HepG2 (cell line): ENCODE results near the gene ANKRD29. TPM values are rescaled to one million over a fixed set of nuclear protein-coding genes. Genes with fewer than 3 reads are reported as not detected.

Experiments
- BHLHE40 ChIP-seq: IDR thresholded peaks from 2 replicates; pipeline ENCODE4 v1.6.1; 2011; ENCODE audit warnings: low read length, improper control_type of control experiment
- CENPX ChIP-seq: sonication (generic); formaldehyde crosslinking; IDR thresholded peaks from 2 replicates; pipeline ENCODE4 v1.9.0; 2021; ENCODE audit warnings: mild to moderate bottlenecking, missing genetic modification reagents, moderate library complexity
- EP300 ChIP-seq, 3 experiments: sonication (generic) in 1 of 3; formaldehyde crosslinking in 1 of 3; IDR thresholded peaks; 2 replicates each; pipeline versions ENCODE4 v1.5.1 to v1.6.1; 2011 to 2020; ENCODE audit warnings: low read depth in 2 of 3, low read length in 2 of 3, borderline replicate concordance in 1 of 3, improper control_type of control experiment in 1 of 3, mild to moderate bottlenecking in 1 of 3, missing genetic modification reagents in 1 of 3, moderate library complexity in 1 of 3
- ESRRA ChIP-seq: sonication (generic); formaldehyde crosslinking; IDR thresholded peaks from 2 replicates; pipeline ENCODE4 v1.5.1; 2020; ENCODE audit warnings: mild to moderate bottlenecking, low read depth, missing genetic modification reagents
- FOXO1 ChIP-seq: sonication (generic); formaldehyde crosslinking; IDR thresholded peaks from 2 replicates; pipeline ENCODE4 v1.4.0; 2020; ENCODE audit warnings: missing genetic modification reagents
- HDAC1 ChIP-seq: sonication (generic); formaldehyde crosslinking; IDR thresholded peaks from 2 replicates; pipeline ENCODE4 v1.5.1; 2020; ENCODE audit warnings: mild to moderate bottlenecking, missing genetic modification reagents
- HHEX ChIP-seq: IDR thresholded peaks from 2 replicates; pipeline ENCODE4 v1.6.1; 2016; ENCODE audit warnings: control low read depth
- KLF6 ChIP-seq: IDR thresholded peaks from 2 replicates; pipeline ENCODE4 v1.8.0; 2016; ENCODE audit warnings: missing biosample characterization, missing genetic modification reagents
- KMT2A ChIP-seq: sonication (generic); formaldehyde crosslinking; IDR thresholded peaks from 2 replicates; pipeline ENCODE4 v1.4.0; 2020; ENCODE audit warnings: missing genetic modification reagents
- MEF2D ChIP-seq: sonication (generic); formaldehyde crosslinking; IDR thresholded peaks from 2 replicates; pipeline ENCODE4 v1.5.1; 2020; ENCODE audit warnings: mild to moderate bottlenecking, missing genetic modification reagents
- NR2F1 ChIP-seq, 2 experiments: fragments of 450-650 bp in 1 of 2; formaldehyde crosslinking in 1 of 2; IDR thresholded peaks; 2 replicates each; pipeline versions ENCODE4 v1.5.0 to v1.6.1; 2016 to 2020; ENCODE audit warnings: mild to moderate bottlenecking in 1 of 2, missing compliant biosample characterization in 1 of 2, missing genetic modification reagents in 1 of 2, moderate library complexity in 1 of 2
- NR2F2 ChIP-seq: IDR thresholded peaks from 2 replicates; pipeline ENCODE4 v1.6.1; 2012; ENCODE audit warnings: low read depth, inconsistent platforms, borderline replicate concordance
- RXRB ChIP-seq: IDR thresholded peaks from 2 replicates; pipeline ENCODE4 v1.6.1; 2016; ENCODE audit warnings: borderline replicate concordance, missing genetic modification reagents, missing compliant biosample characterization
- TAF1 ChIP-seq: sonication (generic); formaldehyde crosslinking; IDR thresholded peaks from 2 replicates; pipeline ENCODE4 v1.4.0; 2020; ENCODE audit warnings: missing genetic modification reagents
- ZNF121 ChIP-seq: sonication (generic); formaldehyde crosslinking; IDR thresholded peaks from 2 replicates; pipeline ENCODE4 v1.5.0; 2020; ENCODE audit warnings: mild to moderate bottlenecking, missing genetic modification reagents
- ZNF547 ChIP-seq: sonication (generic); formaldehyde crosslinking; IDR thresholded peaks from 2 replicates; pipeline ENCODE4 v1.5.1; 2020; ENCODE audit warnings: mild to moderate bottlenecking, missing genetic modification reagents
- ZNF703 ChIP-seq: sonication (generic); formaldehyde crosslinking; IDR thresholded peaks from 2 replicates; pipeline ENCODE4 v1.5.1; 2020; ENCODE audit warnings: missing genetic modification reagents, mild to moderate bottlenecking, moderate library complexity, borderline replicate concordance
- ZNF784 ChIP-seq: sonication (generic); formaldehyde crosslinking; IDR thresholded peaks from 2 replicates; pipeline ENCODE4 v1.5.1; 2020; ENCODE audit warnings: missing genetic modification reagents, mild to moderate bottlenecking, borderline replicate concordance
- polyA plus RNA-seq, 8 experiments: library from polyadenylated mRNA; depleted of rRNA in 3 of 8; stranded (reverse) in 7 of 8; unstranded in 1 of 8; fragments of >200 nt; fragmentation: Illumina TruSeq in 4 of 8; extraction: Trizol in 4 of 8; gene quantifications; 2 replicates each; pipeline versions ENCODE4 v1.2.1 to v1.2.3, GENCODE V29; 2011 to 2016; ENCODE audit warnings: low read depth in 4 of 8, missing spikeins in 1 of 8, mixed read lengths in 1 of 8; ENCODE audit not compliant: insufficient read depth in 1 of 8
- total RNA-seq, 5 experiments: library from RNA; depleted of rRNA; stranded (reverse); fragments of >200 nt; fragmentation: Illumina TruSeq; extraction: Trizol; gene quantifications; 2 replicates each; pipeline ENCODE4 v1.2.3, GENCODE V29; 2016; ENCODE audit warnings: low read depth in 1 of 5
- TF ChIP-seq, protein P1 (sequence below): sonication (generic); formaldehyde crosslinking; IDR thresholded peaks from 2 replicates; pipeline ENCODE4 v1.9.0; 2021; ENCODE audit warnings: missing genetic modification reagents, mild to moderate bottlenecking, borderline replicate concordance
- TF ChIP-seq, protein P2 (sequence below): sonication (generic); formaldehyde crosslinking; IDR thresholded peaks from 2 replicates; pipeline ENCODE4 v1.8.0; 2022; ENCODE audit warnings: mild to moderate bottlenecking, missing genetic modification reagents
- TF ChIP-seq, protein P3 (sequence below): sonication (generic); formaldehyde crosslinking; IDR thresholded peaks from 2 replicates; pipeline ENCODE4 v1.4.0; 2020; ENCODE audit warnings: mild to moderate bottlenecking, missing genetic modification reagents, borderline replicate concordance

Gene ANKRD29
- total and polyA plus RNA-seq, 2 of the 13 experiments (the other 11 are each of a cell fraction or from before 2014, with no cell fraction given): not detected

GRCh38 chr18:23629444-23629946 lies 33.2 kb downstream of the ANKRD29 start (continued):
- TF ChIP-seq KLF6 (CRISPR knock-in tag) (0 out of 2 replicates have a peak, but pooled peaks have one; percentile 29), FOXO1 (CRISPR knock-in tag) (peak; percentile 84), ZNF547 (peak; percentile 43; the same call in 1 of the 2 replicates), MEF2D (CRISPR knock-in tag) (peak; percentile 71), ZNF121 (CRISPR knock-in tag) (peak; percentile 44; the same call in 1 of the 2 replicates), ESRRA (CRISPR knock-in tag) (no peak), RXRB (CRISPR knock-in tag) (peak; percentile 92), ZNF784 (0 out of 2 replicates have a peak, but pooled peaks have one; percentile 26), NR2F1 (CRISPR knock-in tag; IDR thresholded peaks at IDR 0.05) (peak; percentile 77 to 89), CENPX (CRISPR knock-in tag) (no peak), HDAC1 (peak; percentile 53; the same call in 1 of the 2 replicates), EP300 (IDR thresholded peaks at IDR 0.05; ENCODE audit: low read depth in 2 of 2, low read length in 2 of 2) (peak in 1 of 2 experiments; percentile 62; a peak in 1 of 4 replicates), EP300 (CRISPR knock-in tag; IDR thresholded peaks at IDR 0.05; ENCODE audit: borderline replicate concordance) (peak; percentile 40; the same call in 1 of the 2 replicates), HHEX (CRISPR knock-in tag) (peak; percentile 98), KMT2A (no peak), NR2F2 (peak; percentile 91), TAF1 (CRISPR knock-in tag) (no peak), BHLHE40 (peak; percentile 45; the same call in 1 of the 2 replicates), ZNF703 (no peak)
- TF ChIP-seq, protein P1, sequence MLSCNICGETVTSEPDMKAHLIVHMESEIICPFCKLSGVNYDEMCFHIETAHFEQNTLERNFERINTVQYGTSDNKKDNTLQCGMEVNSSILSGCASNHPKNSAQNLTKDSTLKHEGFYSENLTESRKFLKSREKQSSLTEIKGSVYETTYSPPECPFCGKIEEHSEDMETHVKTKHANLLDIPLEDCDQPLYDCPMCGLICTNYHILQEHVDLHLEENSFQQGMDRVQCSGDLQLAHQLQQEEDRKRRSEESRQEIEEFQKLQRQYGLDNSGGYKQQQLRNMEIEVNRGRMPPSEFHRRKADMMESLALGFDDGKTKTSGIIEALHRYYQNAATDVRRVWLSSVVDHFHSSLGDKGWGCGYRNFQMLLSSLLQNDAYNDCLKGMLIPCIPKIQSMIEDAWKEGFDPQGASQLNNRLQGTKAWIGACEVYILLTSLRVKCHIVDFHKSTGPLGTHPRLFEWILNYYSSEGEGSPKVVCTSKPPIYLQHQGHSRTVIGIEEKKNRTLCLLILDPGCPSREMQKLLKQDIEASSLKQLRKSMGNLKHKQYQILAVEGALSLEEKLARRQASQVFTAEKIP: no peak
- TF ChIP-seq, protein P2, sequence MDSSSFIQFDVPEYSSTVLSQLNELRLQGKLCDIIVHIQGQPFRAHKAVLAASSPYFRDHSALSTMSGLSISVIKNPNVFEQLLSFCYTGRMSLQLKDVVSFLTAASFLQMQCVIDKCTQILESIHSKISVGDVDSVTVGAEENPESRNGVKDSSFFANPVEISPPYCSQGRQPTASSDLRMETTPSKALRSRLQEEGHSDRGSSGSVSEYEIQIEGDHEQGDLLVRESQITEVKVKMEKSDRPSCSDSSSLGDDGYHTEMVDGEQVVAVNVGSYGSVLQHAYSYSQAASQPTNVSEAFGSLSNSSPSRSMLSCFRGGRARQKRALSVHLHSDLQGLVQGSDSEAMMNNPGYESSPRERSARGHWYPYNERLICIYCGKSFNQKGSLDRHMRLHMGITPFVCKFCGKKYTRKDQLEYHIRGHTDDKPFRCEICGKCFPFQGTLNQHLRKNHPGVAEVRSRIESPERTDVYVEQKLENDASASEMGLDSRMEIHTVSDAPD: 0 out of 2 replicates have a peak, but pooled peaks have one; percentile 28
- TF ChIP-seq, protein P3, sequence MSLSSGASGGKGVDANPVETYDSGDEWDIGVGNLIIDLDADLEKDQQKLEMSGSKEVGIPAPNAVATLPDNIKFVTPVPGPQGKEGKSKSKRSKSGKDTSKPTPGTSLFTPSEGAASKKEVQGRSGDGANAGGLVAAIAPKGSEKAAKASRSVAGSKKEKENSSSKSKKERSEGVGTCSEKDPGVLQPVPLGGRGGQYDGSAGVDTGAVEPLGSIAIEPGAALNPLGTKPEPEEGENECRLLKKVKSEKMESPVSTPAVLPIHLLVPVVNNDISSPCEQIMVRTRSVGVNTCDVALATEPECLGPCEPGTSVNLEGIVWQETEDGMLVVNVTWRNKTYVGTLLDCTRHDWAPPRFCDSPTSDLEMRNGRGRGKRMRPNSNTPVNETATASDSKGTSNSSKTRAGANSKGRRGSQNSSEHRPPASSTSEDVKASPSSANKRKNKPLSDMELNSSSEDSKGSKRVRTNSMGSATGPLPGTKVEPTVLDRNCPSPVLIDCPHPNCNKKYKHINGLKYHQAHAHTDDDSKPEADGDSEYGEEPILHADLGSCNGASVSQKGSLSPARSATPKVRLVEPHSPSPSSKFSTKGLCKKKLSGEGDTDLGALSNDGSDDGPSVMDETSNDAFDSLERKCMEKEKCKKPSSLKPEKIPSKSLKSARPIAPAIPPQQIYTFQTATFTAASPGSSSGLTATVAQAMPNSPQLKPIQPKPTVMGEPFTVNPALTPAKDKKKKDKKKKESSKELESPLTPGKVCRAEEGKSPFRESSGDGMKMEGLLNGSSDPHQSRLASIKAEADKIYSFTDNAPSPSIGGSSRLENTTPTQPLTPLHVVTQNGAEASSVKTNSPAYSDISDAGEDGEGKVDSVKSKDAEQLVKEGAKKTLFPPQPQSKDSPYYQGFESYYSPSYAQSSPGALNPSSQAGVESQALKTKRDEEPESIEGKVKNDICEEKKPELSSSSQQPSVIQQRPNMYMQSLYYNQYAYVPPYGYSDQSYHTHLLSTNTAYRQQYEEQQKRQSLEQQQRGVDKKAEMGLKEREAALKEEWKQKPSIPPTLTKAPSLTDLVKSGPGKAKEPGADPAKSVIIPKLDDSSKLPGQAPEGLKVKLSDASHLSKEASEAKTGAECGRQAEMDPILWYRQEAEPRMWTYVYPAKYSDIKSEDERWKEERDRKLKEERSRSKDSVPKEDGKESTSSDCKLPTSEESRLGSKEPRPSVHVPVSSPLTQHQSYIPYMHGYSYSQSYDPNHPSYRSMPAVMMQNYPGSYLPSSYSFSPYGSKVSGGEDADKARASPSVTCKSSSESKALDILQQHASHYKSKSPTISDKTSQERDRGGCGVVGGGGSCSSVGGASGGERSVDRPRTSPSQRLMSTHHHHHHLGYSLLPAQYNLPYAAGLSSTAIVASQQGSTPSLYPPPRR (CRISPR knock-in tag): peak; percentile 94
